Measurements from ENCODE around the gene TEX52.
"Not testable (repeated sequence)": the region's sequence is repeated elsewhere in the genome, so short reads cannot be mapped to it uniquely, and the experiment has no call there.

Gene TEX52

DNA sequence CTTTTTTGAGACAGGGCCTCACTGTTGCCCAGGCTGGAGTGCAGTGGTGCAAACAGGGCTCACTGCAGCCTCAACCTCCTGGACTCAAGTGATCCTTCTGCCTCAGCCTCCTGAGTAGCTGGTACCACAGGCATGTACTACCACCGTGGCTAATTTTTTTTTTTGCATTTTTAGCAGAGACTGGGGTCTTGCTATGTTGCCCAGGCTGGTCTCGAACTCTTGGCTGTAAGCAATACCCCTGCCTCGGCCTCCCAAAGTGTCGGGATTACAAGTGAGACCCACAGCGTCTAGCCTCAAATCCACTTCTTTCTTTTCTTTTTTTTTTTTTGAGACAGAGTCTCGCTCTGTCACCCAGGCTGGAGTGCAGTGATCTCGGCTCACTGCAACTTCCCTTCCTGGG, 6.6 kb upstream of the TEX52 start:
- DNase-seq, result not testable (repeated sequence)

DNA sequence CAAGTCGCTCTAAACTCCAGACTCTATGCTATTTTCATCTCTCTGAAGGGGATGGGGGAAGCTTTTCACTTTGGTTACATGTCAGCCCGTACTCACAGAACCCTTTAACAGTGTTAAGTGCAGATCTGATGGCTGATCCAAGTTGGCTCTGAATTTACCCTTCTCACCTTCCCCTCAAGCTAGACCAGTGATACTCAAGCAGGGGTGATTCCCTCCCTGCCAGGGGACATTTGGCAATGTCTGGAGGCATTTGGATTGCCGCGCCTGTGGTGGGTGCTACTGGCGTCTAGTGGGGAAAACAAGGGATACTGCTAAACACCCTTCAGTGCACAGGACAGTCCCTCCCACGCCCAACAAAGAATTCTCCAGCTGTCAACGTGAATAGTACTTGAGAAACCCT, 6.0 kb upstream of the TEX52 start:
- DNase-seq, result no peak

DNA sequence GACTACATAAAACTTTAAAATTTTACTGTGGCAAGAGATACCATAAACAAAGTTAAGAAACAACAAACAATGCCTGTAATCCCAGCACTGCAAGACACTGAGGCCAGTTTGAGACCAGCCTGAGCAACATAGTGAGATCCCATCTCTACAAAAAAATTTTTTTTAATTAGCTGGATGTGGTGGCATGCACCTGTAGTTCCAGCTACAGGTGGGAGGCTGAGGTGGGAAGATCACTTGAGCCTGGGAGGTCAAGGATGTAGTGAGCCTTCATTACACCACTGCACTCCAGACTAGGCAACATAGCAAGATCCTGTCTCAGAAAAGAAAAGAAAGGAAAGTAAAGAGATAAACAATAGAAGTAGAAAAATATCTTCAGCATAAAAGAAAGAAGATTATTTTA, 3.3 kb upstream of the TEX52 start:
- no peak for DNase-seq

GRCh38 chr12:2858944-2859421, 2.1 kb upstream of the TEX52 start:
- DNase-seq, result no peak

GRCh38 chr12:2858334-2858733, 1.5 kb upstream of the TEX52 start:
- DNase-seq, result no peak

DNA sequence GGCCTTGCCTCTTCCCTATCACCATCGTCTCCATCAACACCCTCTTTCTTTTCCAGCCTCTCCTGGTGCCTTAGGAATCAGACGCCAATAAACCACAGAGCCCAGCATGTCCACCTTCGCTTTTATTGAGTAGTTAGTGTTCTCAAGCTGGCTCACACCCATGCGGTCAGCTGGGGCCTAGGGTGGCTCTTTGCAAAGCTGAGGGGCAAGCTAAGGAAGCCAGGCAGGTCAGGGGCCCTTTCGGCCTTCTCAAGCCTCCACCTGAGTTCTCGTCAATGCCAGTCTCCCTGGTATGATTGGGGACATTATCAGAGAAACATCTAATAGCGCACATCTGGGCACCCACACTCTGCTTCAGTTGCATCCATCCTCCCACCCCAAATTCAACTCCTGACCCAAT, 737 bp upstream of the TEX52 start:
- no peak for DNase-seq

DNA sequence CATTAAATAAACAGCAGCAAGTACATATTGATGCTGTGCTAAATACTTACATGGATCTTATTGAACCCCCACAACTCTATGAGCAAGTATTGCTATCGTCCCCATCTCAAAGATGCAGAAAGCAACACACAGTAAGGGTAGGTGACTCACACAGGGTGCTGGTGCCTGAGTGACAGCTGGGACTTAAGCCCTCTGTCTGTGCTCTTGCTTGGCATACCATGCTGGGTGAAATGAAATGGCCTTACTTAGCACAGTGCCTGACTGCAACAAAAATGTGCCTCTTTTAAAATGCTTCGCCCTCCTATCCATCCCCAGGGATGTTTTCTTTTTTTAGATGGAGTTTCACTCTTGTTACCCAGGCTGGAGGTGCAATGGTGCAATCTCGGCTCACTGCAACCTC, 788 bp downstream of the TEX52 start:
- no peak for DNase-seq

DNA sequence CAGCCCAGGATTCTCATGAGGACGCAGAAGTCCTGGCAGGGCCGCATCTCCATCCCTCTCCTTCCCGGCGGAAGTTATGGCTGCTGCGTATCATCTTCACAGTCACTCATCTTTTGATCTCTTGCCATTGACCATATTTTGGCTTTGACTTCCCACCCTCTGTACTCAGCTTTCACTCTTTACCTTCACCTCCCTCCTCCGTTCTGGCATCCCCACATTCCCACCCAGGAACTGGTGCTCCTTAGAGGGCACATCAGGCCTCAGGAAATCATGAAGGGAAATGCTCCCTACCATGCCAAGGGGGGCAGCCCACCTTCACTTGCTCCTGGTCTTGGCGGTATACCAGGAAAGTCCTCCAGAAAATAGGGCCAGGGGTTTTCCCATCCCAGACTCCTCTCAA, 1.3 kb downstream of the TEX52 start:
- DNase-seq, result no peak

GRCh38 chr12:2854669-2855453, 2.0 kb downstream of the TEX52 start:
- DNase-seq, result no peak

DNA sequence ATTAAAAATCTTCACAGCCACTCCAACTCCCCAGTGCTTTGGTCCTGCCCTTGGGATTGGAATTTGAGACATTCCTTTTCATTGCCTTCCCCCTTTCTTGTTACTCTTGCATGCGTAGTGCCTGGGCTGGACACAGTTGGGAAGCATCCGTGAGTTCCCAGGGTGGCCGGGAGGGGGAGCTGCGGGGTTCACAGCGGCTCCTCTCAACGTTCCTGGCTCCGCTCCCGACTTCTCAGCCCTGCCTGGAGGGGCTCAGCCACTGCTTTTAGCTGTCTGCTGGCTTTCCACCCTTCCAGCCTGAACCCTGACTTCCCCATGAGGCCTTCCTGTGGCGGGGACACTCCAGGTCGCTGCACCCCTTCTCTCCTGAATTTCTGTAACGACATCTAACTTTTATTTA, 3.2 kb downstream of the TEX52 start:
- no peak for DNase-seq

DNA sequence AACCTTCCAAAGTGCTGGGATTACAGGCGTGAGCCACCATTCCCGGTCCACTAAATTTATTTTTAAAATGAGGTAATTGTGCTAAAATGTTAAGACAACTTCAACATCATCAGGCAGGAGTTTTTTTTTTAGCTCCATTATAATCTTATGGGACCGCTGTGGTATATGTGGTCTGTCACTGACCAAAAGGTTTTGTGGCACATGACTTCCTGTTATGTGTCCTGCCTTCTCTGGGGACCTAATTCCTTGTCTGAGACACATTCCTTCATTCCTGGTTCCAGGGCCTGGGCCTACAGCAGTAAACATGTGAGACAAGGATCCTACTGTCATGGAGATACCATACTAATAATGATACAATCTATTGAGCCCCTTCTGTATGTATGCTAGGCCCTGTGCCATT, 4.9 kb downstream of the TEX52 start:
- no peak for DNase-seq

DNA sequence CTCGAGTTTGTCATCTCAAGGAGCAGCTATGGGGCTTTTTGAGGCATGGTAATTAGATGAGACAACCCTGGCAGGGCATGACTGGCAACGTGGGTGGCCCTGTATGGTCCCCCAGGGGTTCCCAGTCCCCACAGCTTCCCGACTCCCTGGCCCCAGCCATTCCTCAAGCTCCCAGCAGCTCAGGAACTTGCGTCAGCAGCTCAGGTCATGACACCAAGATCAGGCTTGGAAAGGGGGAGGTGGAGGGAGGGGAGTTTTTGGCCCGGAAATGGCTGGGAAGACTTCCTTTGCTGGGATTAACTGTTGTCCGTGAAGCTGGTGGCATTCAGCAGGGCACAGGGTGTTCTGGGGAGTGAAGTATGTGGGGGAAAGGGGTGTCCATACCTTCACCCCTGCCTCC, 11.6 kb downstream of the TEX52 start:
- DNase-seq, result no peak

GRCh38 chr12:2844786-2845185, 12.1 kb downstream of the TEX52 start:
- DNase-seq, result no peak

DNA sequence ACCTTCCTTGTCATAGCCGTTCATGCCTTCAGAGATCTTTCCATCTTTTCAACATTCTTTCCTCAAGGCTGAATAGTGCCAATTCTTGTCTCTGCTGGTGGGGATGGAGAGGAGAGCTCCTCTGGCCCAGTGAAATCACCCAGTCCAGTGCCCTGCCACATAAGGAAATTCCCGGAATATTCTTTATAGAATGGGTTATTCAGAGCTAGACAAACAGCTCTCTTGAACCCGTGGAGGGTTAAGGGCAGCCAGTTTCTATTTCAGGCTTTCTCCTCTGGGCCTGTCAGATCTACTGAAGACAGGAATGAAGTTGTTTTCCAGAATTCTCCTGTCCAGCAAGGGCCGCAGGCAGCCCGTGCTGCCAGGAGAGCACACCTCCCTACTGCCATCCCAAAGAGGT, 13.9 kb downstream of the TEX52 start:
- no peak for DNase-seq

DNA sequence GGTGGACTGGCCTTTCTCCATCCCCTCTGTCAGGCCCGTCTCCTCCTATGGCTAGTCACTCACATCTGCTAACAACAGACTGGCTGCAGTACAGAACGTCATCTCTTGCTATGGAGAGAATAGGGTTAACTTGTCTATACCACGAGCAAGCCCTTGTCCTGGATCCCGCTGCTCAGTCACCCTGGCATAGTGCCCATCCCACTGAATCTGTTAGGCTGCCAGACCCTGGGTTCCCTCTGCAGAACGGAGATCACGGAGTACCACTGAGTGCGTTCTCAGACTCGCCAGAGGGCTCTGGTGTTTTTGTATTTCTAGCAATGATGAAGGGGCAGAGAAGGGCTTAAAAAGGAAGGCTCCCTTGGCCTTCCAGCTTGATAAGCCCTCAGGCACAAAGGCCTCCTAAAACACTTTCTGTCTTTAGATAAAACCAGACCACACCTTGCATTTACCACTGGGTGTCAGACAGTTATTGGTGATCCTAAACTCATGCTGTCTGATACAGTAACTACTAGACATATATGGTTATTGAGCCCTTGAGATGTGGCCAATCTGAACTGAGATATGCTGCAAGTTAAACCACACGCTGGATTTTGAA, 15.7 kb downstream of the TEX52 start:
- DNase-seq, result no peak

GRCh38 chr12:2836574-2836973, 20.3 kb downstream of the TEX52 start:
- no peak for DNase-seq

DNA sequence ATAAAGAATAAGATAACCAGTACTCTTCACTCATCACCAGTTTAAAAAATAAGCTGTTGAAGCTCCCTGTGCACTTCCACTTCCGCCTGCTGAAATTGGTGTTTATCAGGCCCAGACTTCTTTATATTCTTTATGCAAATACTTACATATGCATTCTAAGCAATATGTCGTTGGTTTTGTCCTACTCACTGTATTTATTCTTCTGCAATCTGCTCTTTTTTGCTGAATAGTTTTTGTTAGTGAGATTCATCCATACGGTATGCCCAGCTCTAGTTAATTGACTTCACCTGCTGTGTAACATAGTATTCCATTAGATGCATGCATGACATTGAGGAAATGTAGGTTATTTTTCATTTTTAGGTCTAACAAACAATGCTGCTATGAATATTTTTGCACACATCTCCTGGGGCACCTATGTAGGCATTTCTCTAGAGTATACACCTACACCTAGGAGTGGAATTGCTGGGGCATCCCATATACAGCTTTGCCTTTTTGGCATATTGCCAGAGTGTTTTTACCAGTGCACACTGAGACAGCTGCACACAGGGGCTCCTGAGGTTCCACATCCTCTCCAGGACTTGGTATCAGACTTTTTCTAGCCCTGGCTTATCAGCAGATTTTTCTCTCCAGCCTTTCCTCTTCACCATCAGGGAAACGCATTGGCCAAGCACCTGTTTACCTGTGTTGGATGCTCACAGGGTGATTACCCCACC, 21.0 kb downstream of the TEX52 start:
- no peak for DNase-seq

- DNase-seq, result no peak
These were observed 22.0 kb downstream of the TEX52 start, which contains the start of gene NRIP2 for GRCh38 chr12:2834581-2835491. NRIP2 (minus strand) TSS chr12:2835035; CDS start chr12:2834983, 52 bp downstream.

DNA sequence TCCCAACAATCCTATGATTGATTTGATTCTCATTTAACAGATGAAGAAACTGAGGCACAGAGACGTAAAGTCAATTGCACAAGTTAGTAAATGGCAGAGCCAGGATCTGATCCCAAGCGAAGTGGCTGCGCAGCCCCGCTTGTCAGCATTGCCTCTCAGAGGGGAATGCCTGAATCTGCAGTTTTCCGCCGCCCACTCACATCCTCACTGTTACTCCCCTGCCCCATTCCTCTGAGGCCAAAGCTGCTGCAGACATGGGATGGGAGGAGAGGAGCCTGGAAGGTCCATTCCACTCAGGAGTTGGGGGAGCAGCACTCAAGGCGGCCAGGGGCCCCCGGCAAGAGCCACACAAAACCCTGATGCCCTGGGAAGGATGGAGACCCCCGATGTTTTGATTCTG, 23.0 kb downstream of the TEX52 start:
- DNase-seq, result no peak

GRCh38 chr12:2833327-2833726, 23.5 kb downstream of the TEX52 start:
- no peak for DNase-seq

DNA sequence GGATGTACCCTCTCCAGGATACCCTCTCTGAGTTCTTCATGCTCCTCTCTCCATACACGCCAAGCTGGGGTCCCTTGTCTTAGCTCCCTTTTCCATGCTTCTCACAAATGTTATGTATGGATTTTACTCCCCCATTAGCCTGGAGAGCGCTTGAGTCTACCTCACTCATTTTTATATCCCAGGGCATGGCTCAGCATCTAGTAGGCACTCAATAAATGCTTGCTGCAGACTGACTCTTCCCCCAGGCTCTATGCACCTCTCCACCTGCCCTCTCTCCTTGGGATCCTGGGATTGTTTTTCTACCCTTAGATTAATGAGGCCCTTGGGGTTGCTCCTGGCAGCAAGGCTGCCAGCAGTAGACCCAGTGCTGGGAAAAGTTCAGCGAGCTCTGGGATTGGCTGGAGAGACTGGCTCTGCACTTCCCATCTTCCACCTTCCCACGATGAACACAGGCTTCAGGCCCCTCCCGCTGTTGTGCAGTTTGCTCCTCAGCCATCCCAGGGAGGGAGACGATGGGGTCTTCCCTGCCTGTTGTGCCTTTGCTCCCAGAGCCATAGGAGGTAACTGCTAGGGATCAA, 24.2 kb downstream of the TEX52 start:
- no peak for DNase-seq

DNA sequence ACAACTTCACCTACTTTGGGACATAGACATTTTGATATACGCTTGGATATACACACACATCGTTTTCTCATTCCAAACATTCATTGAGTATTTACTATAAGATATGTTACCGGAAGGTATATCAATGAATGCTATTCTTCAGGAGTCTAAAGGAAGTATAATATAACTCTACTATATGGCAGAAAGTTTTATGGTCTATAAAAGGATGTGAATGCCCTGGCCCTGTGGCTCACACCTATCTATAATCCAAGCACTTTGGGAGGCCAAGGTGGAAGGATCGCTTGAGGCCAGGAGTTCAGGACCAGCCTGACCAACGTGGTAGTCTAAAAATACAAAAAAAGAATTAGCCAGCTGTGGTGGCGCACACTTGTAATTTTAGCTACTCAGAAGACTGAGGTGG, 27.6 kb downstream of the TEX52 start:
- no peak for DNase-seq
